Measurements from ENCODE around the gene HOXD13. TPM values are rescaled to one million over a fixed set of nuclear protein-coding genes. Genes with fewer than 3 reads are reported as not detected.

HOXD13 gene
- total and polyA plus RNA-seq, 2 donors (not counting 1 experiment from before 2014, with no cell fraction given) = not detected

DNA sequence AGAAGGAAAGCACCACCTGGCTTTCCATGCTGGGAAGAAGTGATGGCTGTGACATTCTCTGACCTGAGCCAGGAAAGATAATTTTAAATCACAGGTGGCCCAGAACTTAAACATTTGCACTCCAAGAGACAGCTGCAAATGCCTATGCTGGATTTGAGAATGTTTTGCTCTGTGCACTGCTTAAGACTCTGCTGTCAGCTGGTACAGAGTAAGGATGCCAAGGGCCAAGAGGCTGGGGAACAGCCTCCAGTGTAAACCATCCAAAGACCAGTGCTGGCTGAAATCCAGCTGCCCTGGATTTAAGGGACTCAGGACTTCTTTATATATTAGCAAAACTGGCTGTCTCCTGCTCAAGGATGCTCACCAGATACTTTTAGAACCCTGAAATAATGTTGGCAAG is 40.9 kb downstream of the HOXD13 start:
- H3K79me2 ChIP-seq (ENCODE audit: control insufficient read depth, insufficient read depth, low read length) = no peaks in the 10 kb centered on the region
- H3K4me1 ChIP-seq (ENCODE audit: control insufficient read depth in 2 of 2, insufficient read depth in 2 of 2, low read length in 2 of 2) = peaks cover 30 to 51% of the 10 kb centered on the region in 2 donors
- H3K27ac ChIP-seq (ENCODE audit: low read length in 2 of 2) = no peak overlapping the region
- H3K4me3 ChIP-seq (ENCODE audit: control extremely low read depth in 1 of 5, extremely low read depth in 1 of 5, insufficient read depth in 1 of 5, low read depth in 2 of 5, low read length in 4 of 5) = no peak overlapping the region
- POLR2A ChIA-PET = no interaction called here
- intact Hi-C loops (cut with micrococcal nuclease) = loop anchor here (5.0 kb wide), 1 partner anchor 56 kb away; no protein-coding TSS in a partner anchor
- peaks cover 0 to 84% (median 79%) of the 10 kb centered on the region in 4 experiments for H3K27me3 ChIP-seq (replicated peaks in 1 of 4; ENCODE audit: control extremely low read depth in 1 of 4, control insufficient read depth in 3 of 4, insufficient read depth in 4 of 4, low read length in 3 of 4)
- ATAC-seq (ENCODE audit: low read depth) = no peak
- peak overlapping the region; percentile 2 for H3K4me3 Mint-ChIP-seq
- no peaks in the 10 kb centered on the region for H3K9me3 Mint-ChIP-seq (ENCODE audit: insufficient read depth)
- CTCF ChIA-PET = interaction anchor here (0.7 to 3.3 kb wide), 4 partner anchors 13 to 421 kb away, joined by 5 to 15 read pairs (median 10); partner anchors contain the start of gene HOXD12
- TF ChIP-seq EZH2 (IDR thresholded peaks at IDR 0.05; ENCODE audit: borderline replicate concordance, insufficient read depth, low read depth, low read length, poor library complexity, severe bottlenecking) (no peak), CTCF (IDR thresholded peaks at IDR 0.05) (no peak)
- H3K9me3 ChIP-seq (ENCODE audit: control extremely low read depth in 1 of 3, control insufficient read depth in 2 of 3, insufficient read depth in 1 of 3, low read length in 2 of 3) = peaks cover 0 to 21% (median 0%) of the 10 kb centered on the region in 3 donors
- no peaks in the 10 kb centered on the region for H3K36me3 ChIP-seq (replicated peaks in 1 of 2; ENCODE audit: control extremely low read depth in 1 of 2, control insufficient read depth in 1 of 2, extremely low read depth in 1 of 2, insufficient read depth in 2 of 2, low read length in 1 of 2)
- peaks cover 30% of the 10 kb centered on the region for H3K4me1 Mint-ChIP-seq
- no peak overlapping the region for H3K27ac Mint-ChIP-seq
- no peaks in the 10 kb centered on the region for H4K20me1 ChIP-seq (ENCODE audit: control insufficient read depth, insufficient read depth, low read length, poor library complexity, severe bottlenecking)
- no peak for DNase-seq
- no peak overlapping the region for H3K9ac ChIP-seq (ENCODE audit: low read length)
- H3K27me3 Mint-ChIP-seq = peaks cover 74% of the 10 kb centered on the region
- no peak overlapping the region for H3K4me2 ChIP-seq (replicated peaks; ENCODE audit: low read depth, low read length, poor library complexity, severe bottlenecking)
- H2AFZ ChIP-seq (ENCODE audit: insufficient read depth, low read depth, low read length, poor library complexity, severe bottlenecking) = no peak overlapping the region

GRCh38 chr2:176134035-176134434 is 41.5 kb downstream of the HOXD13 start:
- POLR2A ChIA-PET = no interaction called here
- Histone ChIP-seq H3K27me3 (replicated peaks in 1 of 4; ENCODE audit: control extremely low read depth in 1 of 4, control insufficient read depth in 3 of 4, insufficient read depth in 4 of 4, low read length in 3 of 4) (peaks cover 0 to 84% (median 81%) of the 10 kb centered on the region in 4 experiments), H3K9ac (ENCODE audit: low read length) (no peak overlapping the region), H3K4me1 (ENCODE audit: control insufficient read depth in 2 of 2, insufficient read depth in 2 of 2, low read length in 2 of 2) (peaks cover 24 to 52% of the 10 kb centered on the region in 2 donors), H3K4me3 (ENCODE audit: control extremely low read depth in 1 of 5, extremely low read depth in 1 of 5, insufficient read depth in 1 of 5, low read depth in 2 of 5, low read length in 4 of 5) (no peak overlapping the region), H4K20me1 (ENCODE audit: control insufficient read depth, insufficient read depth, low read length, poor library complexity, severe bottlenecking) (no peaks in the 10 kb centered on the region), H3K36me3 (replicated peaks in 1 of 2; ENCODE audit: control extremely low read depth in 1 of 2, control insufficient read depth in 1 of 2, extremely low read depth in 1 of 2, insufficient read depth in 2 of 2, low read length in 1 of 2) (no peaks in the 10 kb centered on the region), H2AFZ (ENCODE audit: insufficient read depth, low read depth, low read length, poor library complexity, severe bottlenecking) (no peak overlapping the region), H3K4me2 (replicated peaks; ENCODE audit: low read depth, low read length, poor library complexity, severe bottlenecking) (no peak overlapping the region), H3K9me3 (ENCODE audit: control extremely low read depth in 1 of 3, control insufficient read depth in 2 of 3, insufficient read depth in 1 of 3, low read length in 2 of 3) (peaks cover 0 to 21% (median under 1%) of the 10 kb centered on the region in 3 donors), H3K79me2 (ENCODE audit: control insufficient read depth, insufficient read depth, low read length) (no peaks in the 10 kb centered on the region), H3K27ac (ENCODE audit: low read length in 2 of 2) (no peak overlapping the region)
- CTCF ChIA-PET = interaction anchor here (3.1 to 3.3 kb wide), 2 partner anchors 14 to 321 kb away, joined by 12 to 15 read pairs; no protein-coding TSS in a partner anchor
- ATAC-seq (ENCODE audit: low read depth) (no peak), DNase-seq (no peak)
- H3K27me3 Mint-ChIP-seq = peaks cover 74% of the 10 kb centered on the region
- 63% methylated on average over 2 of the region's 4 CpGs for WGBS (ENCODE audit: insufficient coverage)
- intact Hi-C loops (cut with micrococcal nuclease) = loop anchor here (5.0 kb wide), 1 partner anchor 57 kb away; no protein-coding TSS in a partner anchor
- H3K27ac Mint-ChIP-seq = no peak overlapping the region
- TF ChIP-seq EZH2 (IDR thresholded peaks at IDR 0.05; ENCODE audit: borderline replicate concordance, insufficient read depth, low read depth, low read length, poor library complexity, severe bottlenecking) = no peak
- no peak for TF ChIP-seq CTCF (IDR thresholded peaks at IDR 0.05)
- no peaks in the 10 kb centered on the region for H3K9me3 Mint-ChIP-seq (ENCODE audit: insufficient read depth)
- H3K4me1 Mint-ChIP-seq = peaks cover 27% of the 10 kb centered on the region
- H3K4me3 Mint-ChIP-seq = no peak overlapping the region

Data from B cell (primary cell).